ENCODE measurements around the gene LFNG. TPM values are rescaled to one million over a fixed set of nuclear protein-coding genes. Genes with fewer than 3 reads are reported as not detected.

The LFNG gene
- total RNA-seq, 1 donor from 2014 or later = 83.5 TPM

DNA sequence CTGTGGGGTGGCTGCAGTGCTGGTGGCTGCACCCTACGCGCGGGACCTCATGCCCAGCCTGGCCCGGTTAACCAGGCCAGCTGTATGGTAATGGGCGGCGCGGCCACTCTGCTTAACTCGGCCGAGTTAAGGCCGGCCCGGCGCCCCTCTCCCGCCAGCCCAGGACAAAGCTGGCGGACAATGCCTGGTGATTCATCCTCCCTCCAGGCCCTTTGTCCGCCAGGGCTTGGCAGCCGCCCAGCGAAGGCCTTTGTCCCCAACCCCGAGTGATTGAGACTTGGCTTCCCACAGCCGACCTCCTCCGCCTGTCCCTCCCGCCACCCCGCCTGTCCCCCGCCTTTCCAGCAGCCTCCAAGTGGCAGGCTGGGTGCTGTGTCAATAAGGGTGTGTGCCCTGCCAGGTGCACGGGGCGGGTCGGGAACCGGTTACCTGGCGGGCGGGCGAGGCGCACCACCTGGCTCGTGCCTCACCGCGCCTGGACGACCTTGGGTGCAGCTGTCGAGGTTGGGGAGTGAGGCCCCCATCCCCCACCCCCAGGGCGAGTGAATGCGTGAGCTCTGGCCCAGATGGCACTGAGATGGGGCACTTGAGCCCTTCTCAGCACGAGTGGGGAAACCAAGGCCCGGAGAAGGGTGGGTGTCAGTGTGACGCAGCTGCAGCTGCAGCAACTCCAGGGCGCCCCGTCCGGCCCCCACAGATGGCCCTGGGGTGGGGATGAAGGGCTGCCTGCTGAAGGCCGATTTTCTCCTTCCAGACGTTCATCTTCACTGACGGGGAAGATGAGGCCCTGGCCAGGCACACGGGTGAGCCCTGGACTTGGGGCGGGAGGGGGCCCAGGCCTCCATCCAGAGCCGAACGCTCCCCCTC, 4.6 kb downstream of the LFNG start:
- TF ChIP-seq CTCF (IDR thresholded peaks at IDR 0.05; ENCODE audit: unreplicated experiment) = no peak
- DNase-seq (ENCODE audit: low spot score) = peak; percentile 50
- Mint-ChIP-seq H3K4me1 (ENCODE audit: unreplicated experiment) (peaks cover 18% of the 10 kb centered on the region), H3K9me3 (ENCODE audit: unreplicated experiment) (no peaks in the 10 kb centered on the region), H3K27me3 (ENCODE audit: unreplicated experiment) (peaks cover 14% of the 10 kb centered on the region), H3K4me3 (ENCODE audit: unreplicated experiment) (no peak overlapping the region), H3K27ac (ENCODE audit: unreplicated experiment) (no peak overlapping the region), H3K36me3 (ENCODE audit: low read depth, unreplicated experiment) (peaks cover 5% of the 10 kb centered on the region)

DNA sequence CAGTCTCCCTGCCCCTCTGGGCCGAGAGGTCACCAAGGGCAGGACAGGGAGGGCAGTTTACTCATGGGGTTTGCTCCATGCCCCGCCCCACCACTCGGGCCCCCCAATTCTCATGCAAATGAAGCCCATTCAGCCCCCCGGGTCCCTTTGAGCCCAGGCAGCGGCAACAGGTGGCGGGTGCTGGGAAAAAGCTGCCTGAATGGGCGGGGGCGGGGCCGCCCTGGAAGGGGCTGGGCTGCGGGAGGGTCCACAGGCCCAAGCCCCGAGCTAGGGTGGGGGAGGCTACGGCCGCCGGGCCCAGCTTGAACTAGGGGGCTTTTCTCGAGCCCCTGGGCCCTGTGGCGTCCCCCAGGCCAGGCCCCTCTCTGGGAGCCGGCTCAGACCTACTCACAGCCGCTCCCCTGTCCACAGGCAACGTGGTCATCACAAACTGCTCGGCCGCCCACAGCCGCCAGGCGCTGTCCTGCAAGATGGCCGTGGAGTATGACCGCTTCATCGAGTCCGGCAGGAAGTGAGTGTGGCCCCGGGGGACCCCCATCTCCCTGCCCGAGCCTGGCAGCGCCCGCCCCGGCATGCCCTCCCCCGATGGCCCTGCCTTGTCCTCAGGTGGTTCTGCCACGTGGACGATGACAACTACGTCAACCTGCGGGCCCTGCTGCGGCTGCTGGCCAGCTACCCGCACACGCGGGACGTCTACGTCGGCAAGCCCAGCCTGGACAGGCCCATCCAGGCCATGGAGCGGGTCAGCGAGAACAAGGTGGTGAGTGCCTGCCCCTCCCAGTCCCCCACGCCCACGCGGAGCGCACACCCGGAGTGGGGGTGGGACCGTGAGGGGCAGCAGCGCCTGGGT, 5.5 kb downstream of the LFNG start:
- no peak for DNase-seq (ENCODE audit: low spot score)
- Mint-ChIP-seq H3K27ac (ENCODE audit: unreplicated experiment) (no peak overlapping the region), H3K4me3 (ENCODE audit: unreplicated experiment) (no peak overlapping the region), H3K36me3 (ENCODE audit: low read depth, unreplicated experiment) (peaks cover 5% of the 10 kb centered on the region), H3K27me3 (ENCODE audit: unreplicated experiment) (peaks cover 14% of the 10 kb centered on the region), H3K9me3 (ENCODE audit: unreplicated experiment) (no peaks in the 10 kb centered on the region), H3K4me1 (ENCODE audit: unreplicated experiment) (peaks cover 20% of the 10 kb centered on the region)
- no peak for TF ChIP-seq CTCF (IDR thresholded peaks at IDR 0.05; ENCODE audit: unreplicated experiment)

DNA sequence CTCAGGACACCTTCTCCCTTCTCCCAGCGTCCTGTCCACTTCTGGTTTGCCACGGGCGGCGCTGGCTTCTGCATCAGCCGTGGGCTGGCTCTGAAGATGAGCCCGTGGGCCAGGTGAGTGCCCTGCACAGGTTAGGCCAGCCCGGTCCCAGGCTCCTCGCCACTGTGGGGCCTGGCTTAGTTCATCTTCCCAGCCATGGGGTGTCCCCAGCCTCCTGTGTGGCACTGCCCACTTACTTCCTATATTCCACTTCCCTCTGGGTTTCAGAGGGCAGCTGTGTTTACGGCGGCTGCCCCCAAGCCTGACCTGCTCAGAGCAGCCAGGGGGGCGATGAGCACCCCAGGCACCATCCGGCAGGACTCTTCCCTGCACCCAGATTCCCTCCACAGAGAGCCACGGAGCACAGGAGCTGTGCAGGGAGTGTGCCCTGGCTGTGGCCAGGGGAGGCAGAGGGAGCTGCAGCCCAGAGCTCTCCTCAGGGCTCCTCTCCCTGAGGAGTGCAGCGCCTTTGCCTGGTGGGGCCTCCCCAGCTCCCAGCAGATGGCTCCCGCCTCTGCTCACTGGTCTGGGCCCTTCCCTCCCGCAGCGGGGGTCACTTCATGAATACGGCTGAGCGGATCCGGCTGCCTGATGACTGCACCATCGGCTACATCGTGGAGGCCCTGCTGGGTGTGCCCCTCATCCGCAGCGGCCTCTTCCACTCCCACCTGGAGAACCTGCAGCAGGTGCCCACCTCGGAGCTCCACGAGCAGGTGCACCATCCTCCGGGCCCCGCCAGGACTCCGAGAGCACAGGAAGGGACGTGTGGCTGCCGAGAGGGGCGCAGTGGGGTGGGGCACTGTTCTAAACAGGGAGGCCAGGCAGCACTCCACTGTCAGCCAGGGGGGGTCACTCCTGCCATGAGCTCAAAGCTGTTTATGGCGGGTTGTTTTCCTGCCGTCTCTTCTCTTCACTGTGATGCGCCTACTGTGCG, 6.4 kb downstream of the LFNG start:
- H3K4me1 Mint-ChIP-seq (ENCODE audit: unreplicated experiment) = peaks cover 25% of the 10 kb centered on the region
- peaks cover 5% of the 10 kb centered on the region for H3K36me3 Mint-ChIP-seq (ENCODE audit: low read depth, unreplicated experiment)
- no peaks in the 10 kb centered on the region for H3K9me3 Mint-ChIP-seq (ENCODE audit: unreplicated experiment)
- no peak overlapping the region for H3K27ac Mint-ChIP-seq (ENCODE audit: unreplicated experiment)
- TF ChIP-seq CTCF (IDR thresholded peaks at IDR 0.05; ENCODE audit: unreplicated experiment) = no peak
- no peak for DNase-seq (ENCODE audit: low spot score)
- peaks cover 12% of the 10 kb centered on the region for H3K27me3 Mint-ChIP-seq (ENCODE audit: unreplicated experiment)
- H3K4me3 Mint-ChIP-seq (ENCODE audit: unreplicated experiment) = no peak overlapping the region

- Mint-ChIP-seq H3K9me3 (ENCODE audit: unreplicated experiment) (no peaks in the 10 kb centered on the region), H3K36me3 (ENCODE audit: low read depth, unreplicated experiment) (peaks cover 5% of the 10 kb centered on the region), H3K4me3 (ENCODE audit: unreplicated experiment) (no peak overlapping the region), H3K27me3 (ENCODE audit: unreplicated experiment) (peaks cover 10% of the 10 kb centered on the region), H3K27ac (ENCODE audit: unreplicated experiment) (no peak overlapping the region), H3K4me1 (ENCODE audit: unreplicated experiment) (peaks cover 20% of the 10 kb centered on the region)
- no peak for DNase-seq (ENCODE audit: low spot score)
- TF ChIP-seq CTCF (IDR thresholded peaks at IDR 0.05; ENCODE audit: unreplicated experiment) = no peak
Measured at GRCh38 chr7:2526659-2527504, 7.3 kb downstream of the LFNG start.

All from endothelial cell (in vitro differentiated cells).